DOHH2 (cell line): Measurements from ENCODE around the gene PEX5L.

Experiments
- H3F3A ChIP-seq: fragments of 200-600 bp; sonication (generic), shearing (Covaris generic); 2 replicates; pipeline ENCODE4 v1.6.0; 2016; ENCODE audit warnings: antibody characterized with exemption, mild to moderate bottlenecking; ENCODE audit not compliant: control insufficient read depth, insufficient read depth
- H3K27ac ChIP-seq: fragments of 200-600 bp; sonication (generic); 2 replicates; pipeline ENCODE4 v1.5.1; 2014; ENCODE audit warnings: low read depth, mild to moderate bottlenecking, low read length, moderate library complexity
- H3K27me3 ChIP-seq: fragments of 200-600 bp; sonication (generic); 2 replicates; pipeline ENCODE4 v1.6.1; 2014; ENCODE audit warnings: mild to moderate bottlenecking, low read length, mixed read lengths; ENCODE audit not compliant: control insufficient read depth
- H3K36me3 ChIP-seq: fragments of 200-600 bp; sonication (generic); 2 replicates; pipeline ENCODE4 v1.6.1; 2014; ENCODE audit warnings: mild to moderate bottlenecking, low read length, moderate library complexity, mixed read lengths; ENCODE audit not compliant: control insufficient read depth
- H3K4me1 ChIP-seq: fragments of 200-600 bp; sonication (generic); 2 replicates; pipeline ENCODE4 v1.6.1; 2014; ENCODE audit warnings: mild to moderate bottlenecking, low read length, mixed read lengths; ENCODE audit not compliant: control insufficient read depth
- H3K4me2 ChIP-seq: fragments of 200-600 bp; sonication (generic); 2 replicates; pipeline ENCODE4 v1.6.0; 2014; ENCODE audit warnings: mild to moderate bottlenecking, low read length, moderate library complexity
- H3K4me3 ChIP-seq: fragments of 200-600 bp; sonication (generic); 2 replicates; pipeline ENCODE4 v1.5.1; 2014; ENCODE audit warnings: mild to moderate bottlenecking, low read length, mixed read lengths
- H3K79me2 ChIP-seq: fragments of 200-600 bp; sonication (generic); 2 replicates; pipeline ENCODE4 v1.6.1; 2014; ENCODE audit warnings: mild to moderate bottlenecking, low read length, mixed read lengths; ENCODE audit not compliant: control insufficient read depth
- H3K9me2 ChIP-seq: fragments of 200-600 bp; sonication (generic); replicated peaks from 2 replicates; pipeline ENCODE4 v1.6.1; 2014; ENCODE audit warnings: mild to moderate bottlenecking, low read length, mixed read lengths; ENCODE audit not compliant: control insufficient read depth
- H3K9me3 ChIP-seq: fragments of 200-600 bp; sonication (generic); 2 replicates; pipeline ENCODE4 v1.6.1; 2014; ENCODE audit warnings: antibody characterized with exemption, low read length, mixed read lengths; ENCODE audit not compliant: control insufficient read depth, insufficient read depth
- H4K20me1 ChIP-seq: fragments of 200-600 bp; sonication (generic); 2 replicates; pipeline ENCODE4 v1.6.0; 2014; ENCODE audit warnings: low read depth, mild to moderate bottlenecking, antibody characterized with exemption, low read length, moderate library complexity; ENCODE audit not compliant: control insufficient read depth, insufficient read depth
- EZH2phosphoT487 ChIP-seq: fragments of 200-600 bp; sonication (generic); IDR thresholded peaks from 2 replicates; pipeline ENCODE4 v1.6.1; 2017; ENCODE audit warnings: borderline replicate concordance, mild to moderate bottlenecking, antibody characterized with exemption, low read length, moderate library complexity, mixed read lengths
- TF ChIP-seq, protein P1 (sequence below): fragments of 200-600 bp; sonication (generic); IDR thresholded peaks from one replicate; pipeline ENCODE4 v1.5.1; 2014; ENCODE audit warnings: antibody characterized with exemption, mild to moderate bottlenecking, low read depth, low read length; ENCODE audit not compliant: poor library complexity, severe bottlenecking

PEX5L gene

DNA sequence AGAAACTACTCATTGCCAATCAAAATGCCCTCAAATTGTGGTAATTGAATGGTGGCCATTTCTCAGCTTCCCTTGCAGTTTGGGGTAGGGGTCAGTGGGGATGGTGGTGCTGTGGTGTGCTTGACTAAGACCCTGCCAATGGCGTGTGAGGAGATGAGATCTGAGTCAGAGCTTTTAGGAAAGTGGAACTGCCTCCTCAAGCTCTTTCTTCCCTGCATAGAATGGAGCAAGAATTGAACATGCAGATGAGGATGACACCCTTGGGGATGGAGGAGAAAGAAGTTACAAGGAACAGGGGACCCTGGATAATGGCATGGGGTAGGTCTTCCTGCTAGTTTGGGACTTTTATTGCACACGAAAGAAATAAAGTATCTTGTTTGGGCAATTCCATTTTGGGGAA is 188.0 kb downstream of the PEX5L start:
- Histone ChIP-seq H3K36me3 (no peaks in the 10 kb centered on the region), H3K4me1 (peaks cover 4% of the 10 kb centered on the region; the same call in 1 of the 2 replicates), H3K9me2 (no peaks in the 10 kb centered on the region), H3K9me3 (no peaks in the 10 kb centered on the region), H3K27ac (no peak overlapping the region), H3K4me3 (no peak overlapping the region), H3K79me2 (no peaks in the 10 kb centered on the region), H3F3A (no peaks in the 10 kb centered on the region), H3K27me3 (no peaks in the 10 kb centered on the region), H4K20me1 (no peaks in the 10 kb centered on the region), H3K4me2 (no peak overlapping the region)
- no peak for TF ChIP-seq EZH2phosphoT487
- TF ChIP-seq, protein P1, sequence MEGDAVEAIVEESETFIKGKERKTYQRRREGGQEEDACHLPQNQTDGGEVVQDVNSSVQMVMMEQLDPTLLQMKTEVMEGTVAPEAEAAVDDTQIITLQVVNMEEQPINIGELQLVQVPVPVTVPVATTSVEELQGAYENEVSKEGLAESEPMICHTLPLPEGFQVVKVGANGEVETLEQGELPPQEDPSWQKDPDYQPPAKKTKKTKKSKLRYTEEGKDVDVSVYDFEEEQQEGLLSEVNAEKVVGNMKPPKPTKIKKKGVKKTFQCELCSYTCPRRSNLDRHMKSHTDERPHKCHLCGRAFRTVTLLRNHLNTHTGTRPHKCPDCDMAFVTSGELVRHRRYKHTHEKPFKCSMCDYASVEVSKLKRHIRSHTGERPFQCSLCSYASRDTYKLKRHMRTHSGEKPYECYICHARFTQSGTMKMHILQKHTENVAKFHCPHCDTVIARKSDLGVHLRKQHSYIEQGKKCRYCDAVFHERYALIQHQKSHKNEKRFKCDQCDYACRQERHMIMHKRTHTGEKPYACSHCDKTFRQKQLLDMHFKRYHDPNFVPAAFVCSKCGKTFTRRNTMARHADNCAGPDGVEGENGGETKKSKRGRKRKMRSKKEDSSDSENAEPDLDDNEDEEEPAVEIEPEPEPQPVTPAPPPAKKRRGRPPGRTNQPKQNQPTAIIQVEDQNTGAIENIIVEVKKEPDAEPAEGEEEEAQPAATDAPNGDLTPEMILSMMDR = no peak

DNA sequence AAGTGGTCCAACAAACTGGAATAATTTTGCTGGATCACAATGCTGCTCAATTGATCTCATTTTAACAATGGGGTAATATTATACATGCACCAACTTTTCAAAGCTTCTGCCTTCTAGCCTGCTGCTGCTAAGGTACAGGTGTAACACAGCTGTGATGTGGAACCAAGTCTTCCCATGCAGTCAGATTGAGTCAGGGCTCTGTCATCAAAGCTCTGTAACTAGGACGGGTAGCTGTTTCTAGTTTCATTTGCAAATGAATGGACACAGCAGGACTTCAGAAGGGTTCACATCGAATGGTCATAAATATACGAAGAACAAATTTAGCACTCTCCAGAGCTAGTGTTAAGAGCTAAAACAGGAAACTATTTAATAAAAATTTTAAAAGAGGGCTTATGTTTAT is 194.7 kb downstream of the PEX5L start:
- Histone ChIP-seq H3K36me3 (no peaks in the 10 kb centered on the region), H3K79me2 (no peaks in the 10 kb centered on the region), H3K4me2 (no peak overlapping the region), H3K9me2 (no peaks in the 10 kb centered on the region), H3K9me3 (no peaks in the 10 kb centered on the region), H3F3A (no peaks in the 10 kb centered on the region), H3K27ac (no peak overlapping the region), H3K4me3 (no peak overlapping the region), H3K27me3 (no peaks in the 10 kb centered on the region), H4K20me1 (no peaks in the 10 kb centered on the region), H3K4me1 (no peaks in the 10 kb centered on the region)
- TF ChIP-seq, protein P1 = no peak
- TF ChIP-seq EZH2phosphoT487 = no peak

DNA sequence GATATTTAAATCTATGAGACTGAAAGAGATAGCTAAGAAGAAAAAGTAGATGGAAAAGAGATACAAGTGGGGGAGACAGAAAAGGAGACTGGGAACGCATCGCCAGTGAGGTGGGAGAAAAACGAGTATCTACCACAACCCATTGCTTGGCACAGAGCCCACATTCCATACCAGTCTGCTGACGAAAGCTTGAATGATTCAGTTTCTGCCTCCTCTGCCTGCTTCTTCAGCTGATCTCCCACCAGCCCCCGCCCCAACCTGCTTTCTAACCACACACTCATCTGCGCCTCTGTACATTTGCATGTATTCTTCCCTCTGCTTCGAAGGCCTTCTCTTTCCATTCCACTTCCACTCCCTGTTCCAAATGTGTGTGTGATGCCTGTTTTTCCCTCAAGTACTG is 195.8 kb downstream of the PEX5L start:
- Histone ChIP-seq H3K27ac (no peak overlapping the region), H3K9me2 (no peaks in the 10 kb centered on the region), H3K4me3 (no peak overlapping the region), H3F3A (no peaks in the 10 kb centered on the region), H3K9me3 (no peaks in the 10 kb centered on the region), H3K79me2 (no peaks in the 10 kb centered on the region), H3K27me3 (no peaks in the 10 kb centered on the region), H3K36me3 (no peaks in the 10 kb centered on the region), H3K4me2 (no peak overlapping the region), H4K20me1 (no peaks in the 10 kb centered on the region), H3K4me1 (no peaks in the 10 kb centered on the region)
- TF ChIP-seq, protein P1 = no peak
- TF ChIP-seq EZH2phosphoT487 = no peak

DNA sequence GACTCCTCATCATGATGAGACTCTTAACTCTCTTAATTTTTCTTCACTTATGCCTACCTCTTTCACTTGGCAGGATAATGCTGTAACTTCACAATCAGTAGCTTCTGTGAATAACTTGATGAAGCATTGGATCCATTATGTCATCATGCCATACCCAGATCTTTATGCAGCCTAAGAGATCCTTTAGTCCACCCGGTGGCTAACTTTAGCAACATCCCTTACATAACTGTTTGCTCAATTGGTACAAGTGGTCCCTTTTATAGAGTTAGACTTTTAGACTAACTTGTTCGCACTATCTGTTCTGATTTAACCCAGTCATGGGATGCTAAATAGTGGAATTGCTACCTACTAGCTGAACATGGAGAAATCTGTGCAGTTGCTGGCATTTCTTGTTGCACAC is 199.4 kb downstream of the PEX5L start:
- H3F3A ChIP-seq = no peaks in the 10 kb centered on the region

More for the DNA sequence above, 199.4 kb downstream of the PEX5L start:
- no peaks in the 10 kb centered on the region for H3K79me2 ChIP-seq
- H3K4me2 ChIP-seq = no peak overlapping the region
- no peaks in the 10 kb centered on the region for H3K9me3 ChIP-seq
- no peaks in the 10 kb centered on the region for H3K27me3 ChIP-seq
- no peak overlapping the region for H3K4me3 ChIP-seq
- no peaks in the 10 kb centered on the region for H4K20me1 ChIP-seq
- no peaks in the 10 kb centered on the region for H3K36me3 ChIP-seq
- H3K27ac ChIP-seq = no peak overlapping the region
- H3K9me2 ChIP-seq = no peaks in the 10 kb centered on the region
- no peaks in the 10 kb centered on the region for H3K4me1 ChIP-seq
- TF ChIP-seq, protein P1 = no peak
- TF ChIP-seq EZH2phosphoT487 = no peak
